ENCODE data around the gene CACTIN.
A peak's percentile ranks its signal among the peaks of the same experiment; 100 is the strongest.
"Not testable (repeated sequence)": the region's sequence is repeated elsewhere in the genome, so short reads cannot be mapped to it uniquely, and the experiment has no call there.

CACTIN gene

GRCh38 chr19:3661284-3662238 is 35.0 kb upstream of the CACTIN start:
- DNase-seq = no peak

GRCh38 chr19:3660493-3661219 is 34.1 kb upstream of the CACTIN start:
- DNase-seq = no peak

- DNase-seq = no peak
These were observed 33.1 kb upstream of the CACTIN start for GRCh38 chr19:3659746-3660112.

- no peak for DNase-seq
These were observed 32.5 kb upstream of the CACTIN start for GRCh38 chr19:3658870-3659745.

GRCh38 chr19:3658004-3658869 is 31.6 kb upstream of the CACTIN start:
- no peak for DNase-seq

GRCh38 chr19:3657395-3657769 is 30.8 kb upstream of the CACTIN start:
- no peak for DNase-seq

- no peak for DNase-seq
These were observed 30.3 kb upstream of the CACTIN start for GRCh38 chr19:3656747-3657394.

GRCh38 chr19:3656073-3656746 is 29.6 kb upstream of the CACTIN start:
- DNase-seq = no peak

GRCh38 chr19:3655402-3656072 is 28.9 kb upstream of the CACTIN start:
- no peak for DNase-seq

DNA sequence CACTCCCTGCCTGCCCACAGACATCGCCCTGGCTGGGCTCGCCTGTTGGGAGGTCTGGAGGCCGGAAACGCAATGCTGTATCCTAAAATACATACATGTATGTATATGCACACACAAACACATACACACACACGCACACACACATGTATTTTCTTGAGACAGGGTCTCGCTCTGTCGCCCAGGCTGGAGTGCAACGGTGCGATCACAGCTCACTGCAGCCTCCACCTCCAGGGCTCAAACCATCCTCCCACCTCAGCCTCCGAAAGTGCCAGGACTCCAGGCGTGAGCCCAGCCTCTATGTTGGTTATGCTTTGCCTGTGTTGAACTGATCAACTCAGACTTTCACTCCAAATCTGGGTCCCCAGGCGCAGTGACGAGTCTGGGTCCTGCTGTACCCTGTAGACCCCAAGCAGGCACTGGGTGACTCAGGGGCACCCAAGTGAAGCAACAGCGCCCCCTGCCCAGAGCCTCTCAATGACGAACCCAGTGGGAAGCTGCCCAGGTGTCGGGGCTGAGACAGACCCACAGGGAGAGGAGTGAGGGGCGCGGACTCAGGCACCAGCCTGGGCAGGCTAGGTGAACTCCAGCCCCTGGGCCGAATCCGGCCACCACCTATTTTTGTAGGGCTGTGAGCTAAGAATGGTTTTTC is 27.4 kb upstream of the CACTIN start:
- peak in 1 of 2 experiments; percentile 10 for DNase-seq

DNA sequence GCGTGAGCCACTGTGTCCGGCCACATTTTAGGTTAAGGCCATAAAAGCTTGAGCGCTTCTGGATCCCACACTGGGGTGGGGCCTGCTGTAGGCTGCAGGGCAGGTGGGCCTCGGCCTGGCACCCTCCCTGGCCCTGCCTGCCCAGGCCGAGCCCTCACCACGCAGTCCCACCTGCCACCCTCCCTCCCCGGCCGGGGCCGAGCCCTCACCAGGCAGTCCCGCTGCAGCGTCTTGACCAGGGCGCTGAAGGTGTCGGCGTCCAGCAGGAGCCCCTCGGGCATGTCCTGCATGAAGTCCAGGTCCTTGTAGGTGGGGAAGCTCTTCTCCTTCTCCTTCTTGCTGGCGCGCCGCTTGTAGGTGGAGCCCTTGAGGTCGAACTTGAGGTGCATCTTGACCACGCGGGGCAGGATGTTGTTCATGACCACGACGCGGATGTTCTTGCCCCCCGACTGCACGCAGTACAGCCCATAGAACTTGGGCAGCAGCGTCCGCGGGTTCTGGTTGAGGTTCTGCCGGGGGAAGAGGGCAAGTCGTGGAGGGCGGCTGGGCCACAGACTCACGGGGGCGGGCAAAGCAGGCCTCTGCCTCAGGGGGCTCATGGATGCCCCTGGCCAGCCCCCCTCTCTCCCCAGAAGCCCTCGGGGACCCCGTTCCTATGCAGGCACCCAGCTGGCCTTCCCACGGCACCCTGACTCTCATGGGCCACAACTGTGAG is 26.6 kb upstream of the CACTIN start:
- no peak for DNase-seq

GRCh38 chr19:3652422-3652821 is 25.8 kb upstream of the CACTIN start:
- DNase-seq = no peak

DNA sequence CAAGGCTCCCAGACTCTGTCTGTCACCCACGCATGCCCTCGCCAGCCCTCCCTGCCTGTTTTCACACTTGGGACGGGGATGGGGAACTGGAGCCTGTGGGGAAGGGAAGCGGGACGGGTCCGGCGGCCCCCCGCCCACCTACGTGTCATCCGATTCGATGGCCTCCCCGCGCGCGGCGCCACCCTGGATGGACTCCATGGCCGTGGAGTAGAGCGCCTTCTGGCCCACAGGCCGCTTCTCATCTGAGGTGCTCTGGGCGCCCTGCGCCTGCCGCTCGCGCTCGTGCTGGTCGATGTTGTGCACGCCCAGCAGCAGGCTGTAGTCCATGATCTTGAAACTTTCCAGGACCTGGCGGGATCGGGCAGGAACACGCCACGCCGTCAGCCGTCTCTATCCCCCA is 25.1 kb upstream of the CACTIN start:
- DNase-seq = no peak

DNA sequence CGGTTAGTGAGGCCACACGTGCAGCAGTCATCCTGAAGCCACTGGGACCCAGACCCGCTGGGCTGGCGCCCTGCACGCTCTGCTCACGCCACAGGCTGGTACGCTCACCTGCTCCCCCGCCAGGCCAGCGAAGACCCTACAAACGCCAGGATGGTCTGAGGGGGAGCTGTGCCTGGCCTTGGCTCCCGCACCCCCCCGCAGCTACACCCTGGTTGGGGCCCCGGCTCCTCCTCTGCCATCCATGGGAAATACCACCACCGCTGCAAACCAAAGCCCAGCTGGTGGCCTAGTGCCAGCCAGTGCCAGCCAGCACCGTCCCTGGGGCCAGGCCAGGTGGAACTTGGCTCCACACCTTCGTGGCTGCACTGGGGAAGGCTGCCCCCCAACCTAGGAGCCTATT is 23.3 kb upstream of the CACTIN start:
- no peak for DNase-seq

- DNase-seq = no peak
These were observed 21.7 kb upstream of the CACTIN start for GRCh38 chr19:3648037-3648905.

DNA sequence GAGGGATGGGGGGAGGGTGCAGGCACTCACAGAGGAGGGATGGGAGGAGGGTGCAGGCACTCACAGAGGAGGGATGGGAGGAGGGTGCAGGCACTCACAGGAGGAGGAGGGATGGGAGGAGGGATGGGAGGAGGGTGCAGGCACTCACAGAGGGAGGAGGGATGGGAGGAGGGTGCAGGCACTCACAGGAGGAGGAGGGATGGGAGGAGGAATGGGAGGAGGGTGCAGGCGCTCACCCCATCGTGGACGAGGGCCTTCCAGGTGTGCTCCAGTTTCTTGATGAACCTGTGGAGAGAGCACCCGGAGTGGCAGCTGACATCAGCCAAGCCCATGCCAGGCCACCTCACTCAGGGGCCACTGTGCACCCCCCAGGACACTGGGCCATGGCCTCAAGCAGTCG is 20.5 kb upstream of the CACTIN start:
- not testable (repeated sequence) for DNase-seq

- no peak for DNase-seq
These were observed 19.9 kb upstream of the CACTIN start for GRCh38 chr19:3646336-3647092.
